PFSK-1 (cell line): ENCODE results near the gene P4HTM. TPM values are rescaled to one million over a fixed set of nuclear protein-coding genes. Genes with fewer than 3 reads are reported as not detected.

Experiments used
- FOXP2 ChIP-seq: optimal IDR thresholded peaks from 2 replicates; pipeline ENCODE3; 2011; ENCODE audit warnings: borderline replicate concordance, control low read depth, inconsistent platforms; ENCODE audit not compliant: insufficient read depth; ENCODE audit errors: extremely low read length, extremely low read depth
- POLR2AphosphoS5 ChIP-seq: IDR thresholded peaks from 2 replicates; pipeline ENCODE4 v1.6.1; 2012; ENCODE audit warnings: low read depth, mild to moderate bottlenecking, control low read depth, low read length, moderate library complexity
- REST ChIP-seq, 2 experiments: IDR thresholded peaks; 2 replicates each; pipeline versions ENCODE4 v1.6.1 to v1.8.0; 2011 to 2012; ENCODE audit warnings: low read depth in 2 of 2, low read length in 2 of 2, control low read depth in 1 of 2, inconsistent platforms in 1 of 2, mild to moderate bottlenecking in 1 of 2, moderate library complexity in 1 of 2; ENCODE audit not compliant: insufficient read depth in 1 of 2
- SIN3A ChIP-seq: IDR thresholded peaks from 2 replicates; pipeline ENCODE4 v1.6.1; 2012; ENCODE audit warnings: mild to moderate bottlenecking, low read length, moderate library complexity, borderline replicate concordance; ENCODE audit not compliant: insufficient read depth
- TAF1 ChIP-seq: IDR thresholded peaks from 2 replicates; pipeline ENCODE4 v1.6.1; 2012; ENCODE audit warnings: low read length, control low read depth, borderline replicate concordance; ENCODE audit not compliant: insufficient read depth
- polyA plus RNA-seq: library from polyadenylated mRNA; unstranded; fragments of >200 nt; gene quantifications from one replicate; pipeline ENCODE4 v1.2.1, GENCODE V29; 2012; ENCODE audit warnings: low read depth, missing spikeins; ENCODE audit not compliant: insufficient read length

Gene P4HTM, protein sequence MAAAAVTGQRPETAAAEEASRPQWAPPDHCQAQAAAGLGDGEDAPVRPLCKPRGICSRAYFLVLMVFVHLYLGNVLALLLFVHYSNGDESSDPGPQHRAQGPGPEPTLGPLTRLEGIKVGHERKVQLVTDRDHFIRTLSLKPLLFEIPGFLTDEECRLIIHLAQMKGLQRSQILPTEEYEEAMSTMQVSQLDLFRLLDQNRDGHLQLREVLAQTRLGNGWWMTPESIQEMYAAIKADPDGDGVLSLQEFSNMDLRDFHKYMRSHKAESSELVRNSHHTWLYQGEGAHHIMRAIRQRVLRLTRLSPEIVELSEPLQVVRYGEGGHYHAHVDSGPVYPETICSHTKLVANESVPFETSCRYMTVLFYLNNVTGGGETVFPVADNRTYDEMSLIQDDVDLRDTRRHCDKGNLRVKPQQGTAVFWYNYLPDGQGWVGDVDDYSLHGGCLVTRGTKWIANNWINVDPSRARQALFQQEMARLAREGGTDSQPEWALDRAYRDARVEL
- polyA plus RNA-seq = not detected

DNA sequence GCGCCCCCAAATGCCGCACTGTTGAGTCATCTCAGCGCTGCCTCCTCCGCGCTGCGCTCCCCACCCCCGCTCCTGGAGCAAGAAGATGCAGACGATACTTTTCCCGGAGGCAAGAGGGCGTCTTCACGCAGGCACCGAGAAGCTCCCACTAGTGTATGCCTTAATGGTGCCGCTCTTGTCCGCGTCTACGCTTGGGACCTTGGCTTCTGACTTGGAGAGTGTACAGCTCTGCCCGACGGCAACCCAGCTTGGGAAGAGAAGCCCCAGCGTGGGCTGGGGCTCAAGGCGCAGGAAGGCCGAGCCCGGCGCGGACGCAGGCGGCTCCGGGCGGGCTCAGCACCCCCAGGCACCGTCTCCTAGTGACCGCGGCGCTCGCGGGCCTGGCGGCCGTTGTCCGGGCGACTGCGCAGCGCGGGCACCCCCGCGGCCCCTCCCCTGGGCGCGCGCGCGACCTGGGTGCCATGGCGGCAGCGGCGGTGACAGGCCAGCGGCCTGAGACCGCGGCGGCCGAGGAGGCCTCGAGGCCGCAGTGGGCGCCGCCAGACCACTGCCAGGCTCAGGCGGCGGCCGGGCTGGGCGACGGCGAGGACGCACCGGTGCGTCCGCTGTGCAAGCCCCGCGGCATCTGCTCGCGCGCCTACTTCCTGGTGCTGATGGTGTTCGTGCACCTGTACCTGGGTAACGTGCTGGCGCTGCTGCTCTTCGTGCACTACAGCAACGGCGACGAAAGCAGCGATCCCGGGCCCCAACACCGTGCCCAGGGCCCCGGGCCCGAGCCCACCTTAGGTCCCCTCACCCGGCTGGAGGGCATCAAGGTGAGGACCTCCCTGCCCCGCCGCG, at the start of gene P4HTM:
TSS of gene P4HTM (plus strand) at position 446 of the 840 bp plus-strand sequence. CDS start at position 462, 16 bp downstream.
- no peak for TF ChIP-seq SIN3A
- TF ChIP-seq REST (IDR thresholded peaks at IDR 0.05; ENCODE audit: insufficient read depth in 1 of 2, low read depth in 2 of 2, low read length in 2 of 2) = no peak
- no peak for TF ChIP-seq POLR2AphosphoS5
- TF ChIP-seq FOXP2 = no peak
- no peak for TF ChIP-seq TAF1

- TF ChIP-seq REST (IDR thresholded peaks at IDR 0.05; ENCODE audit: insufficient read depth in 1 of 2, low read depth in 2 of 2, low read length in 2 of 2) (no peak), SIN3A (no peak), FOXP2 (no peak), POLR2AphosphoS5 (no peak), TAF1 (no peak)
These were observed 44.6 kb upstream of the P4HTM start for GRCh38 chr3:48945432-48945831.

GRCh38 chr3:48945891-48946549, 44.0 kb upstream of the P4HTM start:
- TF ChIP-seq REST (IDR thresholded peaks at IDR 0.05; ENCODE audit: insufficient read depth in 1 of 2, low read depth in 2 of 2, low read length in 2 of 2) (no peak), SIN3A (no peak), TAF1 (no peak), FOXP2 (no peak), POLR2AphosphoS5 (no peak)

DNA sequence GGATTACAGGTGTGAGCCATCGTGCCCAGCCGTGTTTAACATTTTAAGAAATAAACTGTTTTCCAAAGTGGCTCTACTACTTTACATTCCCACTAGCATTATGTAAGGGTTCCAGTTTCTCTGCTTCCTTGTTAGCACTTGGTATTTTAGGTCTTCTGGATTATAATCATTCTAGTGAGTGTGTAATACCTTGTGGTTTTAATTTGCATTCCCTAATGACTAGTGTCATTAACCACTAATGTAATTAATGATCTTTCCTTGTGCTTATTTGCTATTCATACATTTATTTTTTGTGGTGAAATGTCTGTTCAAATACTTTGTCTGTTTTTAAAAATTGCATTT, 40.7 kb upstream of the P4HTM start:
- TF ChIP-seq SIN3A = no peak
- TF ChIP-seq TAF1 = no peak
- no peak for TF ChIP-seq FOXP2
- TF ChIP-seq REST (IDR thresholded peaks at IDR 0.05; ENCODE audit: insufficient read depth in 1 of 2, low read depth in 2 of 2, low read length in 2 of 2) = no peak
- no peak for TF ChIP-seq POLR2AphosphoS5
